Neutrophil (primary cell): ENCODE data around the gene PPARA.

Experiments
- H3K27ac ChIP-seq: fragments of 200-600 bp; sonication (generic); 2 replicates; pipeline ENCODE4 v1.5.1; 2016; ENCODE audit warnings: mild to moderate bottlenecking, moderate library complexity
- H3K27me3 ChIP-seq: fragments of 200-600 bp; sonication (generic); 2 replicates; pipeline ENCODE4 v1.6.0; 2016; ENCODE audit warnings: mild to moderate bottlenecking
- H3K36me3 ChIP-seq: fragments of 200-600 bp; sonication (generic); 2 replicates; pipeline ENCODE4 v1.5.1; 2017
- H3K4me1 ChIP-seq, 2 experiments: fragments of 200-600 bp in 1 of 2; sonication (generic) in 1 of 2; 1 replicate in 1 of 2; 2 replicates in 1 of 2; pipeline versions ENCODE4 v1.5.1 to v1.6.1; 2013 to 2016; ENCODE audit warnings: low read depth in 1 of 2, low read length in 1 of 2, mild to moderate bottlenecking in 1 of 2, moderate library complexity in 1 of 2; ENCODE audit not compliant: control insufficient read depth in 1 of 2, insufficient read depth in 1 of 2
- H3K4me3 ChIP-seq, 2 experiments: fragments of 200-600 bp in 1 of 2; sonication (generic) in 1 of 2; 1 replicate in 1 of 2; 2 replicates in 1 of 2; pipeline ENCODE4 v1.5.1; 2013 to 2016; ENCODE audit warnings: low read depth in 1 of 2, low read length in 1 of 2, mild to moderate bottlenecking in 1 of 2, moderate library complexity in 1 of 2
- H3K9me3 ChIP-seq: fragments of 200-600 bp; sonication (generic); 2 replicates; pipeline ENCODE4 v1.5.1; 2016
- TF ChIP-seq, protein P1 (sequence below): fragments of 200-600 bp; sonication (generic); IDR thresholded peaks from 2 replicates; pipeline ENCODE4 v1.5.1; 2016; ENCODE audit warnings: antibody characterized with exemption

The PPARA gene

DNA sequence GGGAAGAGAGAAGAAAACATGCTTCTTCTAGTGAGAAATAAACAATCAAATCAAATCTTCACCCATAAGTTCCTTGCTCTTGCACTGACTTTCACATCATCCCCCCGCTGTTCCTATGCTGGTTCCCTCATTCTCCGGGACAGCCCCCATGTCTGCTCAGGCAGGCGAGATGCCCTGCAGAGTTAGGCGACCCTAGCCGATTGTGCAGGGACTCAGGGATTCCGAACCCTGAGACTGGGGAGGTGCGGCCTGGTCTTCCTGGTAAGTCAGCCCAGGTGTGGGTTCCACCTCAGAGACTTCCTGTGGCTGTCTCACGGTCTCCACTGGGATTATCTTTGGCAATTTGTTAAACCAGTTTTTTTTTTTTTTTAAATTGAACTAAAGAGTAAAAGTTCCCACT lies 124.1 kb downstream of the PPARA start:
- H3K4me1 ChIP-seq = no peaks in the 10 kb centered on the region
- TF ChIP-seq, protein P1, sequence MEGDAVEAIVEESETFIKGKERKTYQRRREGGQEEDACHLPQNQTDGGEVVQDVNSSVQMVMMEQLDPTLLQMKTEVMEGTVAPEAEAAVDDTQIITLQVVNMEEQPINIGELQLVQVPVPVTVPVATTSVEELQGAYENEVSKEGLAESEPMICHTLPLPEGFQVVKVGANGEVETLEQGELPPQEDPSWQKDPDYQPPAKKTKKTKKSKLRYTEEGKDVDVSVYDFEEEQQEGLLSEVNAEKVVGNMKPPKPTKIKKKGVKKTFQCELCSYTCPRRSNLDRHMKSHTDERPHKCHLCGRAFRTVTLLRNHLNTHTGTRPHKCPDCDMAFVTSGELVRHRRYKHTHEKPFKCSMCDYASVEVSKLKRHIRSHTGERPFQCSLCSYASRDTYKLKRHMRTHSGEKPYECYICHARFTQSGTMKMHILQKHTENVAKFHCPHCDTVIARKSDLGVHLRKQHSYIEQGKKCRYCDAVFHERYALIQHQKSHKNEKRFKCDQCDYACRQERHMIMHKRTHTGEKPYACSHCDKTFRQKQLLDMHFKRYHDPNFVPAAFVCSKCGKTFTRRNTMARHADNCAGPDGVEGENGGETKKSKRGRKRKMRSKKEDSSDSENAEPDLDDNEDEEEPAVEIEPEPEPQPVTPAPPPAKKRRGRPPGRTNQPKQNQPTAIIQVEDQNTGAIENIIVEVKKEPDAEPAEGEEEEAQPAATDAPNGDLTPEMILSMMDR = no peak
- no peak overlapping the region for H3K4me3 ChIP-seq
- H3K27me3 ChIP-seq = no peaks in the 10 kb centered on the region
- no peak overlapping the region for H3K27ac ChIP-seq
- H3K36me3 ChIP-seq = peaks cover 66% of the 10 kb centered on the region
- no peaks in the 10 kb centered on the region for H3K9me3 ChIP-seq

DNA sequence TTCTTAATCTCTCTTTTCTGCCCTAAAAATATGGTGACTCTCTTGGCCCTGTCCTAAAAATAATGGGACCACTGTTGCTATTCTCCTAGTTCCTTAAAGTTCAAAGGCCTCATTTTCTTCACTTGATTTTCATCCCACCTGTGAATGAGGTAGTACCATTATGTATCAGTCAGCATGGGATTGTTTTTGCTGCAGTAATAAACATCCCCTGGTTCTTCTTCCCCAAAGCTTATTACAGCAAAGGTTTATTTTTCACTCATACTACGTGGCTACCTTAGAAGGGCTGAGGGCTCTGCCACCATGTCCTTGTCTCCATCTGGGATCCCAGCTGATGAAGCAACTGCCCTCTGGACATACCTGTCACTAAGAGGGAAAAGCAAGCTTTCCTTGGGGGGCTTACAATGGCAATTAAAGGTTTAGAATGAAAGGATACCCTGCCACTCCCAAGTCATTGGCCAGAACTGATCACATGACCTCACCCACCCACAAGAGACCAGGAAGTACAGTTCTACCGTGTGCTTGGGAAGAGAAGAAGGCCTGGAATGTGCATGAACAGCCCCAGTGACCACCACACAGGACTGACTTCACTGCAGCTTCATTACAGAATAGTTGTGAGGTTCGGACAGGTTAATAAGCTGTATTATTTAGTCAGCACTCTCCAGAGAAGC lies 125.3 kb downstream of the PPARA start:
- Histone ChIP-seq H3K9me3 (no peaks in the 10 kb centered on the region), H3K4me3 (no peak overlapping the region), H3K27ac (no peak overlapping the region), H3K4me1 (no peaks in the 10 kb centered on the region), H3K36me3 (peaks cover 78% of the 10 kb centered on the region), H3K27me3 (no peaks in the 10 kb centered on the region)
- TF ChIP-seq, protein P1 = no peak

DNA sequence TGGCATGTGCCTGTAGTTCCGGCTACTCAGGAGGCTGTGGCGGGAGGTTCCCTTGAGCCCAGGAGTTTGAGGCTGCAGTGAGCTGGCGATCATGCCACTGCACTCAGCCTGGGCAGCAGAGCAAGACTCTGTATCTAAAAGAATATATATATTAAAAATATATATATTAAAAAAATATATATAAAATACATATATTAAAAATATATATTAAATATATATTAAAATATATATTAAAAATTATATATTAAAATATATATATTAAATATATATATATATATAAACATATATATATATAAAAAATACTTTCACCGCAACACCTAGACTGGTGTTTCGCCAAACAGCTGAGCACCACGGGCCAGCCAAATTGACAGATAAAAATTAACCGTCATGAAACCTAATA lies 126.2 kb downstream of the PPARA start:
- Histone ChIP-seq H3K36me3 (peaks cover 84% of the 10 kb centered on the region), H3K27me3 (no peaks in the 10 kb centered on the region), H3K4me3 (no peak overlapping the region), H3K4me1 (no peaks in the 10 kb centered on the region), H3K27ac (no peak overlapping the region), H3K9me3 (no peaks in the 10 kb centered on the region)
- TF ChIP-seq, protein P1 = no peak

DNA sequence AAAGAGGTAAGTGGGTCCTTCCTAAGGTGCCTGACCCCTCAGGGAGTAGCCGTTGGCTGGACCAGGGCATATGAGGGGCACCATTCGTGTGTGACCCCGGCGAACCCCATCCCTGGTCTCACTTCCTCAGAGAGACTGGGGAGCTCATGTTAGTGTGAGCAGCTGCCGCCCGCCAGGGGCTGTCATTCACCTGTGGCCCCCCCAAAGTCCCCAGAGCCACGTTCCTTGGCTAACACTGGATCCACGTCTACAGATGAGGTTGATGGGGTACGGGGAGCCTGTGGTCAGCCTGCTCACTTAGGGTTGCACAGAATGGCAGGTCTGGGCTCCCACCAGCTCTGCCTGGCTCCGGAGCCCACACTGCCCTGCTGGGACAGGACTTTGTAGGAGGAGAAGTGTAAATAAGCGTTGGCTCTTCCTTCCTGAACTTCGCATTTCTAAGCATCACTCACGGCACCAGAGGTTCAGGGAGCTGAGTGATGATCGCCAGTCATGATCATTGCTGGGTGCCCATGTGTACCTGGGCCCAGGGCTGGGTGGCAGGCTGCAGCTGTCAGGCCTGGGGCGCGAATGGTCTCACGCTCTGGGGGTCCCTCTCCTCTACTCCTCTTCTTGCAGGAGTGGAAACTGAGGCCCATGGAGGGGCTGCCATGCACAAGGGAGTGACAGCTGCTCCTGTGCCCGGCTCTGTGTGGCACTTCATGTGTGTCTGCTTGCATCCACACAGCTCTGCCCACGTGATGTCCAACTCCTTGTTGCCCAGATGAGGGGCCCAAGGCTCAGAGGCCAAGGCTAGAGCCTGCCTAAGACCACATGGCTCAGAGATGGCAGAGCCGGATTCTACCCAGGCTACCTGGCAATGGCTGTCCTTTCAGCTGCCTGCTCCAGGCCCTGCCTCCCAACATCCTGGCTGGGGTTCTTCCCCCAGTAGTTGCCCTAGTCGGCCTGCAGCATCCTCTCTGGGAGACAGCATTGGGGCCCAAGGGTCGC lies 128.6 kb downstream of the PPARA start:
- TF ChIP-seq, protein P1 = no peak
- Histone ChIP-seq H3K9me3 (no peaks in the 10 kb centered on the region), H3K36me3 (peaks cover 76% of the 10 kb centered on the region), H3K4me1 (no peaks in the 10 kb centered on the region), H3K27ac (no peak overlapping the region), H3K4me3 (no peak overlapping the region), H3K27me3 (no peaks in the 10 kb centered on the region)

DNA sequence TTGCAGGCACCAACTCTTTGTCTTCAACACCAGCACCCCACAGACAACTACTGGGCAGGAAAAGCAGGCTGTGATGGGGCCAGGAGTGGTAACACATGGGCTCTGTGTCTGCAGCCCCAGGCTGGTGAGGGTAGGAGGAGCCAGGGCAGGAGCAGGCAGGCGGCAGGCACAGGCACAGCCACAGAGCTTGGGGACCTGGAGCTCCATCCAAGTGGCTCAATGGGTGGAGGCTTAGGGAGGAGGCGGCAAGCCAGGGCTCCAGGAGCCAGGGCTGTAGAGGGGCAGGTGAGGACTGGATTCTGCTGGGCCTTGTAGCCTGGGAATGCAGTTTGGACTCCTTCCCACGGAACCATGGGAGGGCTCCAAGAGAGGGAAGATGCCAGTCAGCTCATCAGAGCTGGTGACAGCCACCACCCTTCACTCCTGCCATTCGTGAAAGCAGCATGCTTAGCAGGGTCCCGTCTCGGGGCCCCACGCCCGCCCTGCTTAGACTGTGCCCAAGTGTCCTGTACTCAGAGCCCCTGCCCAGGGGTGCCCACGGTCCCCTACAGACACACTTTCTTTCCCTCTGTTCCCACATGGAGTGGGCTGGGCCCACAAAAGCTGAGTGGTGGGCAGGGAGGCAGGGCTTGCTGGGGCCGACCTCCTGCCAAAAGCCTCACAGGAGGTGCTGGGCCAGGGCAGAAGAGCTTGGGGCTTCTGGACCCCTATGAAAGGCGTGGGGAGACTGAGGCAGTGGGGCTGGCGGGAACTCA lies 129.9 kb downstream of the PPARA start:
- Histone ChIP-seq H3K27me3 (no peaks in the 10 kb centered on the region), H3K9me3 (no peaks in the 10 kb centered on the region), H3K27ac (no peak overlapping the region), H3K36me3 (peaks cover 75% of the 10 kb centered on the region), H3K4me1 (no peaks in the 10 kb centered on the region), H3K4me3 (no peak overlapping the region)
- TF ChIP-seq, protein P1 = no peak
